Measurements from ENCODE around the gene C12orf76. TPM values are rescaled to one million over a fixed set of nuclear protein-coding genes. Genes with fewer than 3 reads are reported as not detected.
"Not testable (repeated sequence)": the region's sequence is repeated elsewhere in the genome, so short reads cannot be mapped to it uniquely, and the experiment has no call there.

Gene C12orf76
- total RNA-seq, 3 donors from 2014 or later: 8.5 to 12.5 (median 8.8) TPM

DNA sequence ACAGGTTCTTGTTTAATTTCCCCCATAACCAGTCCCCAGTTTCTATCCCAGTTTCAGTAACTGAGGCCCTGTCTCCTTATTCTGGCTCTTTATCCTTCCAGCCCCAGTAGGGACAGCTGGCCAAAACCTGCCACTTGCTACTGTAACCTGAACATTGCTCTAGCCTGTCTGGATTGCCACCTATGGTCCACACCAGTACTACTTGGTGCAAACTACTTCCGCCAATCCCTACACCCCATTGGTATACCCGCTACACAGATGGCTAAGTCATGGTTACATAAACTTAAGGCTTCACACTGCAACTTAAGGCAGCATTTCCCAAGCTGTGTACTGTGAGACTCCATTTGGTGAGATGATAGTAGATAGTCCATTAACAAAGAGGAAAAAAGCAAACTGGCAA lies 20.3 kb upstream of the C12orf76 start:
- DNase-seq: no peak
- Histone ChIP-seq H3K9me3 (no peaks in the 10 kb centered on the region), H3K4me1 (ENCODE audit: low read depth) (no peaks in the 10 kb centered on the region), H3K4me3 (no peak overlapping the region), H3K36me3 (ENCODE audit: low read depth) (no peaks in the 10 kb centered on the region)
- ATAC-seq: no peak
- intact Hi-C loops (cut with DNase I, micrococcal nuclease): no loop called here
- TF ChIP-seq, protein P1, sequence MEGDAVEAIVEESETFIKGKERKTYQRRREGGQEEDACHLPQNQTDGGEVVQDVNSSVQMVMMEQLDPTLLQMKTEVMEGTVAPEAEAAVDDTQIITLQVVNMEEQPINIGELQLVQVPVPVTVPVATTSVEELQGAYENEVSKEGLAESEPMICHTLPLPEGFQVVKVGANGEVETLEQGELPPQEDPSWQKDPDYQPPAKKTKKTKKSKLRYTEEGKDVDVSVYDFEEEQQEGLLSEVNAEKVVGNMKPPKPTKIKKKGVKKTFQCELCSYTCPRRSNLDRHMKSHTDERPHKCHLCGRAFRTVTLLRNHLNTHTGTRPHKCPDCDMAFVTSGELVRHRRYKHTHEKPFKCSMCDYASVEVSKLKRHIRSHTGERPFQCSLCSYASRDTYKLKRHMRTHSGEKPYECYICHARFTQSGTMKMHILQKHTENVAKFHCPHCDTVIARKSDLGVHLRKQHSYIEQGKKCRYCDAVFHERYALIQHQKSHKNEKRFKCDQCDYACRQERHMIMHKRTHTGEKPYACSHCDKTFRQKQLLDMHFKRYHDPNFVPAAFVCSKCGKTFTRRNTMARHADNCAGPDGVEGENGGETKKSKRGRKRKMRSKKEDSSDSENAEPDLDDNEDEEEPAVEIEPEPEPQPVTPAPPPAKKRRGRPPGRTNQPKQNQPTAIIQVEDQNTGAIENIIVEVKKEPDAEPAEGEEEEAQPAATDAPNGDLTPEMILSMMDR (IDR thresholded peaks at IDR 0.05): no peak

- ATAC-seq; H3K36me3 ChIP-seq (ENCODE audit: low read depth); H3K4me1 ChIP-seq (ENCODE audit: low read depth); H3K4me3 ChIP-seq; H3K9me3 ChIP-seq; intact Hi-C loops (cut with DNase I, micrococcal nuclease); DNase-seq: not testable (repeated sequence)
These were observed 19.8 kb upstream of the C12orf76 start for GRCh38 chr12:110068115-110068514.

GRCh38 chr12:110067531-110067930 lies 19.2 kb upstream of the C12orf76 start:
- H3K4me1 ChIP-seq (ENCODE audit: low read depth): no peaks in the 10 kb centered on the region
- no peaks in the 10 kb centered on the region for H3K36me3 ChIP-seq (ENCODE audit: low read depth)
- no peak overlapping the region for H3K4me3 ChIP-seq
- ATAC-seq (no peak), DNase-seq (no peak)
- intact Hi-C loops (cut with DNase I, micrococcal nuclease): no loop called here
- no peaks in the 10 kb centered on the region for H3K9me3 ChIP-seq
- TF ChIP-seq, protein P1 (IDR thresholded peaks at IDR 0.05): no peak

DNA sequence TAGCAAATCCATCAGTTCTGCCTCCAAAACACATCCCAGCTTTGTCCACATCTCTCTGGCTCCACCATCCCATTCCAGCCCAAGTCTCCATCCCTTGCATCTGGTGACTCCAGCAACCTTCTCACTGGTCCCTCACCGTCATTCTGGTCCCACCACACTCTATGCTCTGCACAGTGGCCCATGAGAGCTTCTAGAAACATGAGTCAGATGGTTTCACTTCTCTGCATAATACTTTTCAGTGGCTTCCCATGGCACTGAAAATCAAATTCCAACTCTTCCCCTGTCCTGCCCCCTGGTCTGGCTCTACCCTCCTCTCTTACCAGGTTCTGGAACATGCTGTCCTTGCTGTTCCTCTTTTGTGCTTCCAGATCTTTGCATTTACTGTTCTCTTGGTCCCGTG lies 17.2 kb upstream of the C12orf76 start:
- TF ChIP-seq, protein P1 (IDR thresholded peaks at IDR 0.05): no peak
- intact Hi-C loops (cut with DNase I, micrococcal nuclease): no loop called here
- no peaks in the 10 kb centered on the region for H3K36me3 ChIP-seq (ENCODE audit: low read depth)
- H3K9me3 ChIP-seq: no peaks in the 10 kb centered on the region
- DNase-seq (no peak), ATAC-seq (no peak)
- H3K4me3 ChIP-seq: no peak overlapping the region
- no peaks in the 10 kb centered on the region for H3K4me1 ChIP-seq (ENCODE audit: low read depth)

- Histone ChIP-seq H3K4me1 (ENCODE audit: low read depth) (no peaks in the 10 kb centered on the region), H3K36me3 (ENCODE audit: low read depth) (no peaks in the 10 kb centered on the region), H3K9me3 (no peaks in the 10 kb centered on the region), H3K4me3 (no peak overlapping the region)
- intact Hi-C loops (cut with DNase I, micrococcal nuclease): no loop called here
- DNase-seq: no peak
- TF ChIP-seq, protein P1 (IDR thresholded peaks at IDR 0.05): no peak
- no peak for ATAC-seq
These were observed 13.9 kb upstream of the C12orf76 start for GRCh38 chr12:110062241-110062640.

DNA sequence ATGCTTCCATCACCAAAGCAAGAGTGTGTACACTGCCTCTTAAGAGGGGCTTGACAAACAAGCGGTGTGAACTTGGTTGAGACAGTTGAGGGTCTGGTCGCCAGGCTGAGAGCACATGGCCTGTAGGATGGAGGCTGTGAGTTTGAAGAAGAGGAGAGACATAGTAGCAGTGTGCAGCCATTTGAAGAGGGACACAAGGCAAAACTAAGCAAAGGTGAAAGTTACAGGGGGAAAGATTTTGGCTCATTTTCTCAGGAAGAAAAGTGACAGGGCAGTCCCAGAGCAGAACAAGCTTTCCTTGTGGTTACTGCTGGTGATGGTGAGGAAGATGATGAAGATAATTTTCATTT lies 11.3 kb upstream of the C12orf76 start:
- no peak for DNase-seq

More for the DNA sequence above, 11.3 kb upstream of the C12orf76 start:
- ATAC-seq: no peak
- Histone ChIP-seq H3K36me3 (ENCODE audit: low read depth) (no peaks in the 10 kb centered on the region), H3K9me3 (no peaks in the 10 kb centered on the region), H3K4me3 (no peak overlapping the region), H3K4me1 (ENCODE audit: low read depth) (no peaks in the 10 kb centered on the region)
- TF ChIP-seq, protein P1 (IDR thresholded peaks at IDR 0.05): no peak
- intact Hi-C loops (cut with DNase I, micrococcal nuclease): no loop called here

Data from mucosa of descending colon (tissue), 3 donors.